ENCODE results near the gene HCFC1R1. TPM values are rescaled to one million over a fixed set of nuclear protein-coding genes. Genes with fewer than 3 reads are reported as not detected.

HCFC1R1 gene
- total RNA-seq, 1 experiment from 2014 or later: 76.0 TPM

- TF ChIP-seq GTF2I (CRISPR knock-in tag; conservative IDR thresholded peaks at IDR 0.05): no peak
- H3K4me1 Mint-ChIP-seq: peaks cover 18% of the 10 kb centered on the region
- no peaks in the 10 kb centered on the region for H3K9me3 Mint-ChIP-seq
- peaks cover 4% of the 10 kb centered on the region; the same call in 1 of the 2 replicates for H3K36me3 Mint-ChIP-seq
- H3K27ac Mint-ChIP-seq: no peak overlapping the region
- H3K4me3 Mint-ChIP-seq: no peak overlapping the region
- POLR2A ChIA-PET: no interaction called here
- DNase-seq (ENCODE audit: low spot score): no peak
- H3K27me3 Mint-ChIP-seq (ENCODE audit: low read depth): no peaks in the 10 kb centered on the region
- no peak for ATAC-seq
- CTCF ChIA-PET: interaction anchor here (0.9 to 1.9 kb wide), 3 partner anchors 50 to 82 kb away, joined by 4 to 6 read pairs (median 5); no protein-coding TSS in a partner anchor
These were observed 46.3 kb downstream of the HCFC1R1 start for GRCh38 chr16:2977440-2977839.

DNA sequence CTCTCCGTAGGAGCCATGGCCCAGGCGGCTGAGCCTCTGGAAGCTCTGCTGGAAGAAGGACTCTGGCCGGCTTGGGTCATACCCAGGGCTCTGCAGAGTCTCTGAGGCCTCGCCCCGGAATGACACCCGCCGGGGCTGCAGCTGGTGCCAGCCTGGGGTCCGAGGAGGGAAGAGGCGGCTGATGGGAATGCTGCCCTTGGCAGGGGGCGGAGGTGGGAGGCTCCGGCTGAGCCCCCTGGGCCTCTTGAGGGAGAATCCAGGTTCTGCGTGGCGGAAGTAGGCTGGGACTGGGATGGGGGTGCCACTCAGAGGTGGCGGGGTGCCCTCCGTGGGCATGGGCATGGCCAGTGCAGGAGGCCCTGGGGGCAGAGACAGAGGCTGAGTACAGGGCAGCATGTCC is 47.1 kb downstream of the HCFC1R1 start:
- ATAC-seq (no peak), DNase-seq (ENCODE audit: low spot score) (no peak)
- Mint-ChIP-seq H3K27ac (no peak overlapping the region), H3K4me1 (peaks cover 15% of the 10 kb centered on the region), H3K36me3 (peaks cover 9% of the 10 kb centered on the region; the same call in 1 of the 2 replicates), H3K9me3 (no peaks in the 10 kb centered on the region), H3K4me3 (no peak overlapping the region), H3K27me3 (ENCODE audit: low read depth) (no peaks in the 10 kb centered on the region)
- no peak for TF ChIP-seq HMGXB4 (CRISPR knock-in tag; IDR thresholded peaks at IDR 0.05)
- TF ChIP-seq, protein P1, sequence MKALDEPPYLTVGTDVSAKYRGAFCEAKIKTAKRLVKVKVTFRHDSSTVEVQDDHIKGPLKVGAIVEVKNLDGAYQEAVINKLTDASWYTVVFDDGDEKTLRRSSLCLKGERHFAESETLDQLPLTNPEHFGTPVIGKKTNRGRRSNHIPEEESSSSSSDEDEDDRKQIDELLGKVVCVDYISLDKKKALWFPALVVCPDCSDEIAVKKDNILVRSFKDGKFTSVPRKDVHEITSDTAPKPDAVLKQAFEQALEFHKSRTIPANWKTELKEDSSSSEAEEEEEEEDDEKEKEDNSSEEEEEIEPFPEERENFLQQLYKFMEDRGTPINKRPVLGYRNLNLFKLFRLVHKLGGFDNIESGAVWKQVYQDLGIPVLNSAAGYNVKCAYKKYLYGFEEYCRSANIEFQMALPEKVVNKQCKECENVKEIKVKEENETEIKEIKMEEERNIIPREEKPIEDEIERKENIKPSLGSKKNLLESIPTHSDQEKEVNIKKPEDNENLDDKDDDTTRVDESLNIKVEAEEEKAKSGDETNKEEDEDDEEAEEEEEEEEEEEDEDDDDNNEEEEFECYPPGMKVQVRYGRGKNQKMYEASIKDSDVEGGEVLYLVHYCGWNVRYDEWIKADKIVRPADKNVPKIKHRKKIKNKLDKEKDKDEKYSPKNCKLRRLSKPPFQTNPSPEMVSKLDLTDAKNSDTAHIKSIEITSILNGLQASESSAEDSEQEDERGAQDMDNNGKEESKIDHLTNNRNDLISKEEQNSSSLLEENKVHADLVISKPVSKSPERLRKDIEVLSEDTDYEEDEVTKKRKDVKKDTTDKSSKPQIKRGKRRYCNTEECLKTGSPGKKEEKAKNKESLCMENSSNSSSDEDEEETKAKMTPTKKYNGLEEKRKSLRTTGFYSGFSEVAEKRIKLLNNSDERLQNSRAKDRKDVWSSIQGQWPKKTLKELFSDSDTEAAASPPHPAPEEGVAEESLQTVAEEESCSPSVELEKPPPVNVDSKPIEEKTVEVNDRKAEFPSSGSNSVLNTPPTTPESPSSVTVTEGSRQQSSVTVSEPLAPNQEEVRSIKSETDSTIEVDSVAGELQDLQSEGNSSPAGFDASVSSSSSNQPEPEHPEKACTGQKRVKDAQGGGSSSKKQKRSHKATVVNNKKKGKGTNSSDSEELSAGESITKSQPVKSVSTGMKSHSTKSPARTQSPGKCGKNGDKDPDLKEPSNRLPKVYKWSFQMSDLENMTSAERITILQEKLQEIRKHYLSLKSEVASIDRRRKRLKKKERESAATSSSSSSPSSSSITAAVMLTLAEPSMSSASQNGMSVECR (CRISPR knock-in tag; IDR thresholded peaks at IDR 0.05; ENCODE audit: borderline replicate concordance): no peak
- TF ChIP-seq ZNF281 (CRISPR knock-in tag; IDR thresholded peaks at IDR 0.05): no peak
- no peak for TF ChIP-seq E2F1 (CRISPR knock-in tag; IDR thresholded peaks at IDR 0.05)
- TF ChIP-seq ETV6 (CRISPR knock-in tag; IDR thresholded peaks at IDR 0.05): no peak
- no peak for TF ChIP-seq ZNF423 (CRISPR knock-in tag; IDR thresholded peaks at IDR 0.05)
- TF ChIP-seq, protein P2, sequence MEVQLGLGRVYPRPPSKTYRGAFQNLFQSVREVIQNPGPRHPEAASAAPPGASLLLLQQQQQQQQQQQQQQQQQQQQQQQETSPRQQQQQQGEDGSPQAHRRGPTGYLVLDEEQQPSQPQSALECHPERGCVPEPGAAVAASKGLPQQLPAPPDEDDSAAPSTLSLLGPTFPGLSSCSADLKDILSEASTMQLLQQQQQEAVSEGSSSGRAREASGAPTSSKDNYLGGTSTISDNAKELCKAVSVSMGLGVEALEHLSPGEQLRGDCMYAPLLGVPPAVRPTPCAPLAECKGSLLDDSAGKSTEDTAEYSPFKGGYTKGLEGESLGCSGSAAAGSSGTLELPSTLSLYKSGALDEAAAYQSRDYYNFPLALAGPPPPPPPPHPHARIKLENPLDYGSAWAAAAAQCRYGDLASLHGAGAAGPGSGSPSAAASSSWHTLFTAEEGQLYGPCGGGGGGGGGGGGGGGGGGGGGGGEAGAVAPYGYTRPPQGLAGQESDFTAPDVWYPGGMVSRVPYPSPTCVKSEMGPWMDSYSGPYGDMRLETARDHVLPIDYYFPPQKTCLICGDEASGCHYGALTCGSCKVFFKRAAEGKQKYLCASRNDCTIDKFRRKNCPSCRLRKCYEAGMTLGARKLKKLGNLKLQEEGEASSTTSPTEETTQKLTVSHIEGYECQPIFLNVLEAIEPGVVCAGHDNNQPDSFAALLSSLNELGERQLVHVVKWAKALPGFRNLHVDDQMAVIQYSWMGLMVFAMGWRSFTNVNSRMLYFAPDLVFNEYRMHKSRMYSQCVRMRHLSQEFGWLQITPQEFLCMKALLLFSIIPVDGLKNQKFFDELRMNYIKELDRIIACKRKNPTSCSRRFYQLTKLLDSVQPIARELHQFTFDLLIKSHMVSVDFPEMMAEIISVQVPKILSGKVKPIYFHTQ (CRISPR knock-in tag; IDR thresholded peaks at IDR 0.05): no peak
- no peak for TF ChIP-seq USF1 (CRISPR knock-in tag; IDR thresholded peaks at IDR 0.05)
- TF ChIP-seq JAZF1 (CRISPR knock-in tag; IDR thresholded peaks at IDR 0.05): no peak
- TF ChIP-seq NR3C1 (CRISPR knock-in tag; conservative IDR thresholded peaks at IDR 0.05; ENCODE audit: low read depth): no peak
- no peak for TF ChIP-seq MLX (CRISPR knock-in tag; IDR thresholded peaks at IDR 0.05)
- TF ChIP-seq CREM (CRISPR knock-in tag; IDR thresholded peaks at IDR 0.05): no peak
- TF ChIP-seq ELF4 (CRISPR knock-in tag; IDR thresholded peaks at IDR 0.05; ENCODE audit: low read depth): no peak
- TF ChIP-seq ZNF138 (CRISPR knock-in tag; conservative IDR thresholded peaks at IDR 0.05): no peak
- no peak for TF ChIP-seq HMGA2 (CRISPR knock-in tag; IDR thresholded peaks at IDR 0.05)
- no peak for TF ChIP-seq OVOL2 (CRISPR knock-in tag; IDR thresholded peaks at IDR 0.05; ENCODE audit: borderline replicate concordance)
- ChIA-PET CTCF (interaction anchor here (0.8 to 1.9 kb wide), 3 partner anchors 31 to 52 kb away, joined by 3 to 6 read pairs (median 4); no protein-coding TSS in a partner anchor), POLR2A (no interaction called here)
